Endodermal cell (in vitro differentiated cells): Measurements from ENCODE around the gene ANG. TPM values are rescaled to one million over a fixed set of nuclear protein-coding genes. Genes with fewer than 3 reads are reported as not detected.

Experiments used
- DNase-seq: peaks from one replicate; pipeline ENCODE4 v3.0.0-alpha.2; 2017
- H3K27ac ChIP-seq: 2 replicates; pipeline ENCODE4 v1.5.1; 2013; ENCODE audit warnings: mild to moderate bottlenecking, low read depth, low read length, moderate library complexity
- H3K27me3 ChIP-seq: 2 replicates; pipeline ENCODE4 v1.6.1; 2013; ENCODE audit warnings: mild to moderate bottlenecking, low read length, moderate library complexity; ENCODE audit not compliant: insufficient read depth, control insufficient read depth, poor library complexity, severe bottlenecking
- H3K36me3 ChIP-seq: 2 replicates; pipeline ENCODE4 v1.7.0; 2013; ENCODE audit warnings: mild to moderate bottlenecking, low read length, moderate library complexity; ENCODE audit not compliant: control insufficient read depth, insufficient read depth
- H3K4me1 ChIP-seq: one replicate; pipeline ENCODE4 v1.7.0; 2013; ENCODE audit warnings: low read length; ENCODE audit not compliant: control insufficient read depth, insufficient read depth
- H3K4me3 ChIP-seq: 2 replicates; pipeline ENCODE4 v1.5.1; 2013; ENCODE audit warnings: mild to moderate bottlenecking, low read length, moderate library complexity
- H3K9ac ChIP-seq: 2 replicates; pipeline ENCODE4 v1.6.1; 2013; ENCODE audit warnings: mild to moderate bottlenecking, low read length, moderate library complexity; ENCODE audit not compliant: poor library complexity, severe bottlenecking; ENCODE audit errors: extremely low read depth
- H3K9me3 ChIP-seq: 2 replicates; pipeline ENCODE4 v1.6.1; 2013; ENCODE audit warnings: mild to moderate bottlenecking, low read length, moderate library complexity; ENCODE audit not compliant: control insufficient read depth
- H3K27ac Mint-ChIP-seq: 2 replicates; pipeline ENCODE4 v1.8.0; 2020; ENCODE audit warnings: mixed read lengths
- H3K27me3 Mint-ChIP-seq: 2 replicates; pipeline ENCODE4 v1.8.0; 2021; ENCODE audit warnings: mild to moderate bottlenecking, mixed read lengths; ENCODE audit not compliant: insufficient read depth
- H3K36me3 Mint-ChIP-seq: 2 replicates; pipeline ENCODE4 v1.8.0; 2020; ENCODE audit warnings: low read depth, mixed read lengths
- H3K4me1 Mint-ChIP-seq: 2 replicates; pipeline ENCODE4 v1.8.0; 2020; ENCODE audit warnings: mixed read lengths
- H3K4me3 Mint-ChIP-seq: 2 replicates; pipeline ENCODE4 v1.8.0; 2020; ENCODE audit warnings: mild to moderate bottlenecking, moderate library complexity, mixed read lengths
- H3K9me3 Mint-ChIP-seq: 2 replicates; pipeline ENCODE4 v1.8.0; 2020; ENCODE audit warnings: mild to moderate bottlenecking, mixed read lengths
- WGBS, 2 experiments: methylation state at CpG; one replicate each; pipeline versions ENCODE4 v1.1.5 to v1.1.7; 2013; ENCODE audit warnings: missing lambda C conversion rate in 2 of 2, mixed read lengths in 1 of 2; ENCODE audit not compliant: insufficient coverage in 1 of 2, insufficient read length in 1 of 2; 5-methylcytosine and 5-hydroxymethylcytosine counted together
- total RNA-seq, 2 donors: library from RNA; stranded (reverse); fragmentation: NEBNext Ultra II Directional in 1 of 2; extraction: Animal tissue kit (Norgen Biotek cat#: 25700) in 1 of 2; gene quantifications; 2 replicates in 1 of 2; 3 replicates in 1 of 2; pipeline ENCODE4 v1.2.1, GENCODE V29; 2021
- TF ChIP-seq, protein P1 (sequence below): fragments of 200-600 bp; sonication (generic); conservative IDR thresholded peaks from 2 replicates; pipeline ENCODE4 v1.5.0; 2021; ENCODE audit warnings: antibody characterized with exemption, mild to moderate bottlenecking

The ANG gene
- total RNA-seq, 2 donors from 2014 or later, result 2.6 to 3.4 TPM

DNA sequence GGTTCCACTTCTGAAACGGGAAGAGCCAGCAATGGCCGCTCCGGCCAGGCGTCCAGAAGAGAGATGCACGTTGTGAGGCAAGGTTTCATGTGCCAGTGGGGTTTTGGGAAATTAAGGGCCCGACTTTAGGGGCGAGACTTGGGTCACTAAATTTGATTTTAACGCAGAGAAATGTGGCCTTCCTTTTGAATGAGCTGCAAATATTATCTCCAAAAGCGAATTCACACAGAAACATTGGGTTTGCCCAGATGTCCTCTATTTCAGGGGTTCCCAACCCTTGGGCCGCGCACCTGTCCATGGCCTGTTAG is 6.5 kb upstream of the ANG start:
- H3K4me1 Mint-ChIP-seq, result peaks cover 11% of the 10 kb centered on the region
- Histone ChIP-seq H3K4me1 (peaks cover 4% of the 10 kb centered on the region), H3K9me3 (no peaks in the 10 kb centered on the region), H3K27me3 (no peaks in the 10 kb centered on the region), H3K9ac (peak overlapping the region; percentile 89), H3K4me3 (peak overlapping the region; percentile 98), H3K27ac (peak overlapping the region; percentile 86), H3K36me3 (no peaks in the 10 kb centered on the region)
- no peaks in the 10 kb centered on the region for H3K9me3 Mint-ChIP-seq
- peaks cover 3% of the 10 kb centered on the region for H3K27me3 Mint-ChIP-seq
- no peak for DNase-seq
- no peak overlapping the region for H3K4me3 Mint-ChIP-seq
- 0 to 1% methylated on average over 9 to 11 of the region's 11 CpGs for WGBS, 2 experiments
- H3K36me3 Mint-ChIP-seq, result no peaks in the 10 kb centered on the region
- TF ChIP-seq, protein P1, sequence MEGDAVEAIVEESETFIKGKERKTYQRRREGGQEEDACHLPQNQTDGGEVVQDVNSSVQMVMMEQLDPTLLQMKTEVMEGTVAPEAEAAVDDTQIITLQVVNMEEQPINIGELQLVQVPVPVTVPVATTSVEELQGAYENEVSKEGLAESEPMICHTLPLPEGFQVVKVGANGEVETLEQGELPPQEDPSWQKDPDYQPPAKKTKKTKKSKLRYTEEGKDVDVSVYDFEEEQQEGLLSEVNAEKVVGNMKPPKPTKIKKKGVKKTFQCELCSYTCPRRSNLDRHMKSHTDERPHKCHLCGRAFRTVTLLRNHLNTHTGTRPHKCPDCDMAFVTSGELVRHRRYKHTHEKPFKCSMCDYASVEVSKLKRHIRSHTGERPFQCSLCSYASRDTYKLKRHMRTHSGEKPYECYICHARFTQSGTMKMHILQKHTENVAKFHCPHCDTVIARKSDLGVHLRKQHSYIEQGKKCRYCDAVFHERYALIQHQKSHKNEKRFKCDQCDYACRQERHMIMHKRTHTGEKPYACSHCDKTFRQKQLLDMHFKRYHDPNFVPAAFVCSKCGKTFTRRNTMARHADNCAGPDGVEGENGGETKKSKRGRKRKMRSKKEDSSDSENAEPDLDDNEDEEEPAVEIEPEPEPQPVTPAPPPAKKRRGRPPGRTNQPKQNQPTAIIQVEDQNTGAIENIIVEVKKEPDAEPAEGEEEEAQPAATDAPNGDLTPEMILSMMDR, result peak; percentile 26
- H3K27ac Mint-ChIP-seq, result no peak overlapping the region

DNA sequence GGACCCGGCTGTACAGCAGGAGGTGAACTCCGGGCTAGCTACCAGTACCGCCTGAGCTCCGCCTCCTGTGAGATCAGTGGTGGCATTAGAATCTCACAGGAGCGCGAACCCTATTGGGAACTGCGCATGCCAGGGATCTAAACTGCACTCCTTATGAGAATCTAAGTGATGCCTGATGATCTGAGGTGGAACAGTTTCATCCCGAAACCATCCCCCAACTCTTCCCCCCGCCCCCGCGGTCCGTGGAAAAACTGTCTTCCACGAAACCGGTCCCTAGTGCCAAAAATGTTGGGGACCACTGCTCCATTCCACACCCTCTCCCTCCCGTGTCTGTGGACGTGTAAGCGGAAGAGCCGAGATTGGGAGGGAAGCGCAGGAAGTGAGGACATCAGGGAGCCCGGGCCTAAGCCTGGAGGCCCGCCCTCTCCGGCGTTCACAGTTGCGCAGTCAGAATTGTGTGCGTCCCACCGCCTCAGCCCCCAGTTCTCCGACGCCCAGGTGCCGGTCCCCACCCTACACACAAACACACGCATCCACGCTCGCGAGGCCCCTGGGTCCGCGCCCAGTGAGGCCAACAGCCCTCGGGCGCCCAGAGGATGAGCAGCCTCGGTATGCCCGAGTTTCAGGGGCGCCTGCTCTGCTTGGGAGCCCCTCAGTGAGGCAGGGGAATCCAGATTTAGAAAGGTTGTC is 6.0 kb upstream of the ANG start:
- Histone ChIP-seq H3K27ac (peak overlapping the region; percentile 86), H3K27me3 (no peaks in the 10 kb centered on the region), H3K4me1 (peaks cover 8% of the 10 kb centered on the region), H3K9me3 (no peaks in the 10 kb centered on the region), H3K4me3 (peak overlapping the region; percentile 98), H3K36me3 (no peaks in the 10 kb centered on the region), H3K9ac (peak overlapping the region; percentile 89)
- H3K9me3 Mint-ChIP-seq, result no peaks in the 10 kb centered on the region
- H3K4me3 Mint-ChIP-seq, result no peak overlapping the region
- 0% methylated on average over 1 to 40 of the region's 40 CpGs for WGBS, 2 experiments
- TF ChIP-seq, protein P1, result no peak
- no peaks in the 10 kb centered on the region for H3K36me3 Mint-ChIP-seq
- peak; percentile 88 for DNase-seq
- H3K27ac Mint-ChIP-seq, result no peak overlapping the region
- H3K27me3 Mint-ChIP-seq, result peaks cover 5% of the 10 kb centered on the region
- H3K4me1 Mint-ChIP-seq, result peaks cover 16% of the 10 kb centered on the region

DNA sequence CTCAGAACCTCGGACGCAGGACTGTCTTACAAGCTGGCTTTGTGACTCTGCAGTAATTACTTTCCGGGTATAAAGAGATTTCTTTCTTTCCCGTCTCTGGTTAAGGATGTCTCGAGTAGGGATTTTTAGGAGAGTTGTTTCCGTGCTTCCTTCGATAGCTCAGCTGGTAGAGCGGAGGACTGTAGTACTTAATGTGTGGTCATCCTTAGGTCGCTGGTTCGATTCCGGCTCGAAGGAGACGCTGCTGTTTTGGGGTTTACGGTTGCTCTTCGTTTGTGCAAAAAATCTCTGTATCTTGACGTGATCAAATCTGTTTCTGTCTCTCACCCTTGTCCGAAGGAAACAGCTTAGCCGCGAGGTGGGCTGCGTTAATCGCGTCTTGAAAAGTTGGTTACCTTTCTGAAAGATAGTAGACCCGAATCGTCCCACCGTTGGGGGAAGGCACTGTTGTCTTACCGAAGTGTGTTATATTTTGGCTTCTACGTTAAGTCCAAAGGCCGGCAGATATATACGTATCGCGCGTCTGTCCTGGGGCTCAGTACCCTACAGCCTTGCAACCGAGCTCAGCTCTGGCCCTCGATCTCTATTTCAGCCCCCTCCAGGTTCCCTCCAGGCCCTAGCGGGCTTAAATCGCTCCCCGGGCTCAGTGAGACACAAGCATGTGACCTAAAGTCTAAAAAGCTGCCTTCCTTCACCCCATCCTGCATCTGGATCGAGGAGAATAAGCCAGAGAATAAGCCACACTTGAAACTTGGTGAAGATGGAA is 5.3 kb upstream of the ANG start:
- Histone ChIP-seq H3K4me3 (peak overlapping the region; percentile 98), H3K4me1 (peaks cover 9% of the 10 kb centered on the region), H3K27me3 (no peaks in the 10 kb centered on the region), H3K9ac (peak overlapping the region; percentile 89), H3K9me3 (no peaks in the 10 kb centered on the region), H3K36me3 (no peaks in the 10 kb centered on the region), H3K27ac (peak overlapping the region; percentile 86)
- WGBS, 2 experiments, result 0% methylated on average over 33 to 38 of the region's 38 CpGs
- H3K27ac Mint-ChIP-seq, result no peak overlapping the region
- H3K27me3 Mint-ChIP-seq, result peaks cover 5% of the 10 kb centered on the region
- H3K36me3 Mint-ChIP-seq, result no peaks in the 10 kb centered on the region
- TF ChIP-seq, protein P1, result no peak
- no peaks in the 10 kb centered on the region for H3K9me3 Mint-ChIP-seq
- DNase-seq, result peak; percentile 93
- peaks cover 16% of the 10 kb centered on the region for H3K4me1 Mint-ChIP-seq
- H3K4me3 Mint-ChIP-seq, result no peak overlapping the region
